Measurements from ENCODE around the gene ATXN7. TPM values are rescaled to one million over a fixed set of nuclear protein-coding genes. Genes with fewer than 3 reads are reported as not detected.

Gene ATXN7
- total and polyA plus RNA-seq, 2 of the 4 experiments (the other 2 are of a cell fraction): 8.6 to 13.6 TPM

GRCh38 chr3:63976161-63976871, 112.6 kb downstream of the ATXN7 start:
- ATAC-seq (ENCODE audit: low read depth) (peak; percentile 67), DNase-seq (peak; percentile 96)
- H4K5ac ChIP-seq (ENCODE audit: low read depth, low read length): peak overlapping the region; percentile 50; the same call in 1 of the 2 replicates
- no peak overlapping the region; the same call in 1 of the 2 replicates for H3K14ac ChIP-seq (replicated peaks; ENCODE audit: low read depth, low read length)
- no peak overlapping the region for H4K91ac ChIP-seq (ENCODE audit: insufficient read depth, low read depth, low read length)
- H3K79me1 ChIP-seq (ENCODE audit: low read depth in 1 of 2, low read length in 2 of 2): peaks cover 63 to 83% of the 10 kb centered on the region in 2 experiments
- in situ Hi-C loops (cut with MboI; ENCODE audit: low sequenced_read_pairs): loop anchor here (25.0 kb wide), 1 partner anchor 1364 kb away; no protein-coding TSS in a partner anchor
- no CpG with 5 or more reads among the region's 4 CpGs for WGBS, 2 experiments (ENCODE audit: extremely low coverage in 2 of 2, insufficient read length in 1 of 2)
- H3K4me1 ChIP-seq (ENCODE audit: control insufficient read depth, insufficient read depth, low read length): peaks cover 18% of the 10 kb centered on the region
- H3K4ac ChIP-seq (ENCODE audit: low read depth, low read length): no peak overlapping the region
- 0 out of 2 replicates have a peak overlapping the region, but pooled peaks have one; percentile 10 for H3K23ac ChIP-seq (ENCODE audit: low read depth, low read length)
- TF ChIP-seq BHLHE40 (IDR thresholded peaks at IDR 0.05; ENCODE audit: low read depth, low read length) (peak; percentile 76), FOS (IDR thresholded peaks at IDR 0.05; ENCODE audit: low read depth, low read length) (peak; percentile 84), RCOR1 (IDR thresholded peaks at IDR 0.05; ENCODE audit: insufficient replicate concordance, low read length) (peak; percentile 40), SMC3 (IDR thresholded peaks at IDR 0.05; ENCODE audit: low read depth, low read length) (no peak), POLR2A (IDR thresholded peaks at IDR 0.05; ENCODE audit: low read depth, low read length) (no peak), MAFK (IDR thresholded peaks at IDR 0.05; ENCODE audit: low read depth, low read length) (peak; percentile 22; the same call in 1 of the 2 replicates), NFE2L2 (IDR thresholded peaks at IDR 0.05; ENCODE audit: low read depth, low read length) (no peak), CEBPB (IDR thresholded peaks at IDR 0.05; ENCODE audit: low read depth, low read length) (peak; percentile 100), USF2 (IDR thresholded peaks at IDR 0.05; ENCODE audit: low read depth, low read length) (peak; percentile 40; the same call in 1 of the 2 replicates), MXI1 (IDR thresholded peaks at IDR 0.05; ENCODE audit: borderline replicate concordance, low read depth, low read length) (no peak)
- H3K18ac ChIP-seq (ENCODE audit: low read depth, low read length): peak overlapping the region; percentile 83
- H3K4me2 ChIP-seq (ENCODE audit: low read depth, low read length): peak overlapping the region; percentile 51
- peaks cover 19% of the 10 kb centered on the region for H3K36me3 ChIP-seq (ENCODE audit: control insufficient read depth, insufficient read depth, low read length)
- ChIA-PET CTCF (interaction anchor here (0.6 to 2.4 kb wide), 3 partner anchors 10 to 47 kb away, joined by 3 to 11 read pairs (median 3); partner anchors contain the start of gene PSMD6), POLR2A (ENCODE audit: unreplicated experiment) (no interaction called here)
- H3K27me3 ChIP-seq (ENCODE audit: control insufficient read depth, insufficient read depth, low read length): no peaks in the 10 kb centered on the region
- H2BK15ac ChIP-seq (ENCODE audit: low read depth, low read length): peak overlapping the region; percentile 29; the same call in 2 of the 3 replicates
- peaks cover 13% of the 10 kb centered on the region; the same call in 1 of the 2 replicates for H4K20me1 ChIP-seq (ENCODE audit: insufficient read depth, low read length)
- 0 out of 2 replicates have a peak overlapping the region, but pooled peaks have one; percentile 1 for H3K9ac ChIP-seq (ENCODE audit: low read depth, low read length)
- H3K9me1 ChIP-seq (ENCODE audit: insufficient read depth, low read length): peaks cover 26% of the 10 kb centered on the region
- dilution Hi-C loops (cut with HindIII; ENCODE audit: low sequenced_read_pairs, unreplicated experiment): no loop called here
- no peak overlapping the region for H2AK9ac ChIP-seq (replicated peaks; ENCODE audit: low read depth, low read length, poor library complexity)
- H2AK5ac ChIP-seq (ENCODE audit: low read depth, low read length): 0 out of 2 replicates have a peak overlapping the region, but pooled peaks have one; percentile 5
- H2AFZ ChIP-seq (replicated peaks; ENCODE audit: low read length, poor library complexity): no peak overlapping the region
- H2BK20ac ChIP-seq (ENCODE audit: low read depth, low read length): peak overlapping the region; percentile 50; the same call in 1 of the 2 replicates
- H3K27ac ChIP-seq (ENCODE audit: insufficient read depth, low read length): no peak overlapping the region
- H3K9me3 ChIP-seq (ENCODE audit: control insufficient read depth, insufficient read depth, low read length): no peaks in the 10 kb centered on the region
- peak overlapping the region; percentile 76 for H2BK5ac ChIP-seq (ENCODE audit: low read depth, low read length, poor library complexity, severe bottlenecking)
- H2BK120ac ChIP-seq (ENCODE audit: low read depth, low read length): no peak overlapping the region; the same call in 1 of the 2 replicates
- BruUV-seq (replicated peaks): no TSS peak
- H4K8ac ChIP-seq (ENCODE audit: low read depth in 2 of 2, low read length in 2 of 2): peak overlapping the region; percentile 6 to 20; a peak in 2 of 4 replicates
- H3K4me3 ChIP-seq (ENCODE audit: insufficient read depth, low read depth, low read length): no peak overlapping the region
- intact Hi-C loops (cut with micrococcal nuclease): loop anchor here (5.0 kb wide), 1 partner anchor 114 kb away; the partner anchor contains the start of genes ATXN7 and THOC7
- no peak overlapping the region for H3K56ac ChIP-seq (ENCODE audit: extremely low read depth, insufficient read depth, low read length)
